ENCODE results near the gene HS3ST5.

GRCh38 chr6:114160881-114161280 is 181.9 kb downstream of the HS3ST5 start:
- TF ChIP-seq CTCF (IDR thresholded peaks at IDR 0.05) (no peak), POLR2A (IDR thresholded peaks at IDR 0.05) (no peak)

Data from prostate gland (tissue), 2 donors.